NCI-H526 (cell line): ENCODE data around the gene MIS18BP1.
"Not testable (repeated sequence)": the region's sequence is repeated elsewhere in the genome, so short reads cannot be mapped to it uniquely, and the experiment has no call there.

ENCODE experiments used
- DNase-seq, 2 experiments: peaks; one replicate each; lab custom pipeline; 2025; lab: John Stamatoyannopoulos, UW

The MIS18BP1 gene

DNA sequence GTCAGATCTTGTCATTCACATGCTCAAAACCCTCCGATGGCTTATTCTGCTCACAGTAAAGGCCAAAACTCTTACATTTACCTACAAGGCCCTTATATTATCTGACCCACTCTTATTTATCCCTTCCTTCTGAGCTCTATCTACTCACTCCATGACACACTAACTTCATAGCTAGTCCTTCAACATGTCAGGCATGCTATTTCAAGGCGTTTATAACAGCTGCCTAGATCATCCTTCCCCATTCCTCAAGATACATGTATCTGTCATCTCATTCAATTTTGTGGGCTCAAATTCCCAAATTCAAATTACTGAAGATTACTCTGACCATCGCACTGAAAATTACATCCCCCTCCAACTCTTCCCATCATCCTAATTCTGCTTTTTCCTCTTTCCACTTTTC lies 6.9 kb downstream of the MIS18BP1 start:
- DNase-seq: no peak

DNA sequence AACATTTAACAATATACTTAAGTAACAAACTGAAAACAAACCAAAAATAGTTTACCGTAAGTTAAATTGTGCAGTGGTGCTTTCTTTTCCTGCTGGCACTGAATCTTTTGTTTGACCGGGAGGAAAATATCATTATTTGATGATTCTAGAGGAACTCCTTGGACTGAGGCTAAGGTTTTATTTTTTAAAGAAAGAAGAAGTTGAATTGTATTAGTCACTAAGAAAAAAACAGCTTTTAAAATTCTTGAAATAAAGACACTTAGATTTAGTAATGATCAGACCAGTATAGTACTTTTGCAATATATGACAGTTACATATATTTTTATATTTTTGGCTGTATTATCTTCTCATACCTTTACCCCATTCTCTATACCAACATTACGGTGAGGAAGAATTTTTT lies 10.3 kb downstream of the MIS18BP1 start:
- DNase-seq: no peak

DNA sequence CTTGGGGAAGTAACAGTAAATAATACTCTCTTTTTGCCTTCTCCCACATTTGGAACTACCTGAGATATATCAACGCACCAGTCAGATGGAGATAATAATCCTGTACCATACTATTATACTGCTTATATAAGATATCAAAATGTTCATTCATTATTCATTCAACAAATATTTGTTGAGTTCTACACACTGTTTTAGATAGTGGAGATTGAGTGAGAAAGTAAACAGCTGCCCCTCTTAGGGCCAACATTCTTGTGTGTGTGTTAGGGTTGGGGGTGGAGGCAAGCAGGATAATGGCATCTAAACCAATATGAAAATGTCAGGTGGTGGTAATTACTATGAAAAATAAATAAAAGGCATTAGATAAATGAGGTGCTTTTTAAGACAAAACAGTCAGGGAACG lies 14.0 kb downstream of the MIS18BP1 start:
- no peak for DNase-seq

DNA sequence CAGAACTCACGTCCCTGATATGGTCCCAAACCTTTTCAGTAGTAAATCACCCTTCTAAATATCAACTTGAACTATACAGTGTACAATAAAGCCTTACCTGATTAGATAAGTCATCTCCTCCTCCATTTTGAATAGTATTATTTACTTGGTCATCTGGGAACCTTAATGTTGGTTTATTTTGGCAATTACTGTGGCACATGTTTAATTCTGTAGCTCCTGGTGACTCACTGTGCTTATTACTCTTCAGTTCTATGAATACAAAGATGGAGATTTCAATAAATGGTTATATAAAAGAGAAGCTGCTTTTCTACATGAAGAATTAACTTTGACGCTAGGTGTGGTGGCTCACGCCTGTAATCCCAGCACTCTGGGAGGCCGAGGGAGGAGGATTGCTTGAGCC lies 25.4 kb downstream of the MIS18BP1 start:
- DNase-seq: no peak

DNA sequence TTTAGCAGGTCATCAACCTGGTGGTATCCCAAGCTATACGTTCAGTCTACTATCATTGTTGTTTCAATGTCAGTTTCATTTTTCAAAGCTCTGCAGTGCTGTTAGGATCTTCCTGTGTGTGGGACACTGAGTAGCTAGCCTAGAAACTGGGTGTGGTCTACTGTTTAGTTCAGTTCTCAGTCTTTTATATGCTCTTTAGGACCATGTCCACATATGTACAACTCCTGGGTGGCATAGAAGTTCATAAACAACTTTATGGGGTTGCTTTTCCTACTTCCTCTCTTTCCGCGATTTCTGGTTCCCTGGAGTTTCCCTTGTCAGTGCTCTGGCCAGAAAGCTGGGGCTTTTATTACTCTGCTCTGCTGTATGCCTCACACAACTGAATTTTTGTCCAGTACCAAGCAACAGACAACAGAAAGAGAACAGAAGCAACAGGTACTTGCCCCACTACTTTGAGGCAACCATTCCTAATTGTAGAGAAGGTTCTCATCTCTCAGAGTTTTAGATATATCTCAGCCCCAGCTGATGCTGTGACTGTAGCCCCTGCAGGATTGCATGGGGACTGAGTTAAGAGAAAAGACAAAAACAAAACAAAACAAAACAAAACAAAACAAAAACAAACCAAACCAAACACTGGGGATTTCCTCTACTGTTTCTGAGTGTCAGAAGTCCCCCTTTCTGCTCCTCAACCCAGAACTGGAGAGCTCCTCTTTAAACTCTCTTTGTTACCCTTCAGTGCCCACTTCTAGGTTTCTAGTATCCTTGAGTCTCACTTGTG lies 30.3 kb downstream of the MIS18BP1 start:
- no peak for DNase-seq

DNA sequence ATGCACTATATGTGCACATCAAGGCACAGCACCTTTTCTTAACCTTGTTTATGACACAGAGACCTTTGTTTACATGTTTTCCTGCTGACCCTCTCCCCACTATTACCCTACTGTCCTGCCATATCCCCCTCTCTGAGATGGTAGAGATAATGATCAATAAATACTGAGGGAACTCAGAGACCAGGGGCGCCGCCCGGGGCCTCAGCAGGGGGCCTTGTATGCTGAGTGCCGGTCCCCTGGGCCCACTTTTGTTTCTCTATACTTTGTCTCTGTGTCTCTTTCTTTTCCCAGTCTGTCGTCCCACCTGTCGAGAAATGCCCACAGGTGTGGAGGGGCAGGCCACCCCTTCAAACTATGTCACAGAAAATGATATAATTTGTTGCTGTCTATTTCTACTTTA lies 38.7 kb downstream of the MIS18BP1 start:
- DNase-seq: not testable (repeated sequence)

DNA sequence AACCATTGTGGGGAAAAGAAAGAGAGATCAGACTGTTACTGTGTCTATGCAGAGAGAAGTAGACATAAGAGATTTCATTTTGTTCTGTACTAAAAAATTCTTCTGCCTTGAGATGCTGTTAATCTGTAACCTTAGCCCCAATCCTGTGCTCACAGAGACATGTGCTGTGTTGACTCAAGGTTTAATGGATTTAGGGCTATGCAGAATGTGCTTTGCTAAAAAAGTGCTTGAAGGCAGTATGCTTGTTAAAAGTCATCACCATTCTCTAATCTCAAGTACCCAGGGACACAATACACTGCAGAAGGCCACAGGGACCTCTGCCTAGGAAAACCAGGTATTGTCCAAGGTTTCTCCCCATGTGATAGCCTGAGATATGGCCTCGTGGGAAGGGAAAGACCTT lies 39.3 kb downstream of the MIS18BP1 start:
- DNase-seq: not testable (repeated sequence)

DNA sequence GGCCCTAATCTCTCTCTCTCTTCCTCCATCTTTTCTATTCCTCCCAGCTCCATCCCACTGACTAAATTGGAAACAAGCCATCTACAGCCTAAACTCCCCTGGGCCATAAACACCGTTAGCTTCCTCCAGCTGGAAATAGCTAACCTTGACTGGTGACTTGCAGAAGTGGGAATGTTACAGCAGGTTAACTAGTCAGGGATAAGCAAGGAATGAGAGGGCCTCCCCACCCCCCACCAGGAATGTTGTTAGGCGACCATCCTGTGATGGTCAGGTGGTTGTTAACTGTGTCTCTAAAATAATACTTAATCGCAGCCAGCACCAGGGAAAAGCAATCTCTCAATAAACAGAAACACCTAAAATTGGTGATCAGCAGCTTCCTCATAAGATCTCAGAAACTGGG lies 40.8 kb downstream of the MIS18BP1 start:
- no peak for DNase-seq

DNA sequence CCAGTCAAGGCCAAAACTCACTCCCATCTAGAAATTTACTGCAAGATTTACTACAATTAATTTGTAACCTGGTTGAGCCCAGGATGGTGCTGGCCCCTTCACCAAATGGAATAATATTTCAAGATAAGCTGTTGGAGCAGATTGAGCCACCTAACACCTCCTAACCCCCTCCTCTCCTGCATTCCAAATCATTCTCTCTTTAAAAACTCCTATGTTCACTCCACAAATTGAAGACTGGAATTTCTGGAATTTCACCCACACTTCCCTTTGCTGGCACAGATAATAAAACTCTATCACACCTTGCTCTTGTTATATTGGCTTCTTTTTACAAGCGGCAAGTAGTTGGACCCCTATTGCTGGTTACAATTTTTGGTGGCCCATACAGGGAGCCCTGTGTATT lies 41.7 kb downstream of the MIS18BP1 start:
- DNase-seq: no peak

DNA sequence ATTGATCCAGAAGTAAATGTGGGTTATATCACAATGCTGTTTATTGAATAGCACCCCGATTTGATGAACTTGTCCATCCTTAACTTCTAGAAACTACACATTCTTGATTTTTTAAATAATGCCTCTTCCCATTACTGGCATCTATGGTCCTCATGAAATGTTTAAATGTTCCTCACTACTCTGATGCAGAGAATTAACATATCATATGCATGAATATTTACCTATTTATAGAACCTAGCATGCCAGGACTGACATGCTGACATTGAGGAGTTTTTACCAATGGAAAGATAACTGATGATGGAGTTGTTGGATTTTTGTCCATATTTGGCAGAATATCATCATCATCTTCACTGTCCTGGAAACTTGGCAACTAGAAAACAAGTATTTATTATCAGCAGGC lies 42.8 kb downstream of the MIS18BP1 start:
- no peak for DNase-seq

DNA sequence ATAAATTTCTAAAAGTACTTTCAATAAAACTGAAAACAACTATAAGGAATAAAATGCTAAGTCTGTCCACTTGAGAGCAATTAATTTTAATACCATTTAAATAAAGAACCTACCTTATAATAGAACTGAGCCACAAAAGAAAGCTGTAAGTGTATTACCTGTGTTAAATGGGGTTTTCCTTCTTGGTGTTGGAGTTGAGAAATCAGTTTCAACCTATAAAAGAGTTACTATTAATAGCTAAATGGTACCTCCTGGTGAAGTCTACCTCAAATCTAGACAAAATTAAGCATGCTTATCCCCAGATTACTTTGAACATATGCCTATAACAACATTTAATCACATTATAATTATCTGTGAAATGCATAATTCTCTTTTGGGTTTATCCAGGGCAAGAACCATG lies 48.8 kb downstream of the MIS18BP1 start:
- no peak for DNase-seq

DNA sequence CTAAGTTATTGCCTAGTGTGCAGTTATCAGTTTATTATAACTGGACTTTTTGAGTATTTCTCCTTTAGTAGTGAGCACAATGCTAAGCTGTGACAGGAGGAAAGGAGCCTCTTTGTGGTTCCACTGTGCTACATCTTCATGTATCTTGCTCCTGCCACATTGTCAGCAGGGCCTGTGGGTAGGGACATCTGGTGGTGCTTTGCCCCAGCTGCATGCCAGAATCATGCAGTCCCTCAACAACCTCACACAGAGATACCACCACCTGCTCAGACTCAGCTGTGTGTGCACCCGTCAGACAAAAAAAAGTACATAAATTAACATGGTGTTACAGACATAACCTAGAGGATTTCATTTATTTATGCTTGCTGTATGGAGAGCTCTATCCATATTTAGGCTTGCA lies 51.1 kb downstream of the MIS18BP1 start:
- peak in 1 of 2 experiments; percentile 0 for DNase-seq

DNA sequence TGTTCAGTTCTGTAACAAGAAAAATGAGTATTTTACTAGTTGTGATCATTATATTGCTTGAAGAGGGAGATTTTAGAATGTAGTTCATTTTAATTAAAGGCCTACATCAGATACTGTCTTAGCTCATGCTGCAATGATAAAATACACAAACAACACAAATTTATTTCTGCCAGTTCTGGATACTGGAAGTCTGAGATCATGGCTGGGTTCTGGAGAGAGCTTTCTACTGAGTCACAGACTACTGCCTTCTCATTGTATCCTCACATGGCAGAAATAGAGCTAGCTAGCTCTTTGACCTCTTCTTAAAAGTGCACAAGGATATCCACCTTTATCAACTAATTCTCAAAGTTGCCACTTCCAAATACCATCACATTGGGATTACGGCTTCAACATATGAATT lies 53.8 kb downstream of the MIS18BP1 start:
- no peak for DNase-seq

DNA sequence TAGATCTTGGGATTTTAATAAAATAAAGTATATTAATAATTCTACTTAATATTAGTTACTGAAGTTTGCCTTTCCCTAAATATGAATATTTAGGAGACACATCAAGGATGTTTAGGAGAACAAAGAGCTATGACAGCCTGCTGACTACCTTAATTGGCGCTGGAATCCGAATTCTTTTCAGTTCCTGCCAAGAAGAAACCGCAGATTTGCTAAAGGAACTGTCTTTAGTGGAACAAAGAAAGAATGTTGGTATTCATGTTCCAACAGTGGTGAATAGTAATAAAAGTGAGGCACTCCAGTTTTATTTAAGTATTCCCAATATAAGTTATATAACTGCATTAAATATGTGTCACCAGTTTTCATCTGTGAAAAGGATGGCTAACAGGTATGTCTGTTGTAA lies 54.5 kb downstream of the MIS18BP1 start:
- no peak for DNase-seq

DNA sequence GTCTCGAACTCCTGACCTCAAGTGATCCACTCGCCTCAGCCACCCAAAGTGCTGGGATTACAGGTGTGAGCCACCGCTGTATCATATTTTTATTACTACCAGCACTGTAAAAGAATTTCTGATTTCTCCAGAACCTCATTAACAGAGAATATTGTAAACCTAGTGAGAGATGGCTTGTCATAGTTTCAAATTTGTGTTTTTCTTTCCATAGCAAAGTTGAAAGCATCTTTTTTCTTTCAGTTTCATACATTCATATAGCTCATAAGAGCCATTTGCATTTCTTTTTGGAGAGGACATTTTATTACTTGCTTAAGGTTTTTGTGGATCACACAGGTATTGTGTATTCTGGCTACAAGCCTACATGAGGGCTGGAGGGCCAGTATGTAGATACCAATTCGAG lies 58.0 kb downstream of the MIS18BP1 start:
- DNase-seq: no peak

DNA sequence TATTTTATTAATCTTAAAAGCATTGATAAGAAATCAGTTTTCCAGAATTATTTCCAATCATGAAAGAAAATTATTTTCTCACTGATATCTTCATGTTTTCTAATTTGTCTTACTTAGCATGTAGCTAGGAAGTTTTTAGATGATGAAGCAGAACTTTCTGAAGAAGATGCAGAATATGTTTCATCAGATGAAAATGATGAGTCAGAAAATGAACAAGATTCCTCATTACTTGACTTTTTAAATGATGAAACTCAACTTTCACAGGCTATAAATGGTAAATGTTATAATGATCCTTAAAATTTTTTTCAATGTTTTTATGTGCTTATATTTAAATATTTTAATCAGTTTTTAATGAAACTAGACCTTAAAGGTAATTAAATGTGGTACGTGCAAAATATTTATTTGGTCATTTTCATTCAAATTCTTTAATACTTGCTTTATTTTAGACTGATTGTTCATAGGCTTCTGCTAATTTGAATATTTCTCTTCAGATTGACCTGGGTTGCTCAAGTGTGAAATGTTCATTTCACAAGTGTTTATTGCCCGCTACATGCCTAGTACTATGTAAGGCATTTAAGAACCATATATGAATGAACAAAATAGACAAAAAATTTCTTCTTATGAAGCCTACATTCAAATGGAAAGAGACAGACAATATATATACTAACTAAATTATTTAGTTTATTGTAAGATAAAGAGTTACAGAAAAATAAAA lies 67.7 kb downstream of the MIS18BP1 start:
- peak in 1 of 2 experiments; percentile 2 for DNase-seq

DNA sequence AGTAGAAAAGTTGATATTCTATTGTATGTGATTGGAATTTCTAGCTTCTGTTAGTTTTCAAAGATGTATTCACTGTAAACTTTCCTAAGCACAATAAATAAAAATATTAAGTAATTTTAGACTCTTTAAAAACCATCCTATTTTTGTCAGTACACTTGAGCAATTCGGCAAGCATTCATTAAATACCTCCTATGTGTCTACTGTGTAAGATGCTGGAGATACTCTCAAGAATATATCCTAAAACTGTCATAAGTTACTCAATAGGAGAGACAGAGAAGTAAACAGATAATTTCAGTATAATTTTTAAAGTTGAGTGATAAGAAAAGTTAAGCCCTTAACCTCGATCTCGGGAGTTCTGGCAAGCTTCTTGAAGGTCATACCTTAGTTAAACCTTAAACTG lies 71.2 kb downstream of the MIS18BP1 start:
- DNase-seq: no peak

DNA sequence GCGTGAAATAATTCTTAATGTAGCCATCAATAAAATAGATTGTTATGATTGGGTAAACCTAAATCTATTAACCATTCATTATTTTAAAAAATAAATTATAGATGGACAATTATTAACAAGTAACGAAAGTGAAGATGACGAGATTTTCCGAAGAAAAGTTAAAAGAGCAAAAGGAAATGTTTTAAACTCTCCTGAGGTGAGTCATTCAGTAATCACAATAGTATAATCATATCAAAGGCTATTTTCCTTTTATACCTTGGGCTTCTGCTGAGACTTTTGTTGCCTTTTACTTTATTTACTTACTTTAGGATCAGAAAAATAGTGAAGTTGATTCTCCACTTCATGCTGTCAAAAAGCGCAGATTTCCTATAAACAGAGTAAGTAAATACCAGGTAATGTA lies 71.7 kb downstream of the MIS18BP1 start:
- no peak for DNase-seq

DNA sequence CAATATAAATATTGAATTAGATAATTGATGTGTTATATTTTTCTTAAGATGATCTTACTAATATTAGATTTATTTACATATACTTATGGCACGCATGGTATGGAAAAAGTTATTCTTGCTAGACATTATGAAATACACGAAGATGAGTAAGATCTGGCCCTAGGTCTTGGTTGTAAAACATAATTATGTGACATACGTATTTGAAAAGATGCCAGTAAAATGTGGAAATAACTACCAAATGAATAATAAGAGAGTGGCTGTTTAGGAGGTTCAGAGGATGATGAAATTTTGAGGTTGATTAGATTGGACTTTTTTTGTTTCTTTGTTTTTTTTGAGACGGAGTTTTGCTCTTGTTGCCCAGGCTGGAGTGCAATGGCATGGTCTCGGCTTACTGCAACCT lies 75.9 kb downstream of the MIS18BP1 start:
- no peak for DNase-seq

DNA sequence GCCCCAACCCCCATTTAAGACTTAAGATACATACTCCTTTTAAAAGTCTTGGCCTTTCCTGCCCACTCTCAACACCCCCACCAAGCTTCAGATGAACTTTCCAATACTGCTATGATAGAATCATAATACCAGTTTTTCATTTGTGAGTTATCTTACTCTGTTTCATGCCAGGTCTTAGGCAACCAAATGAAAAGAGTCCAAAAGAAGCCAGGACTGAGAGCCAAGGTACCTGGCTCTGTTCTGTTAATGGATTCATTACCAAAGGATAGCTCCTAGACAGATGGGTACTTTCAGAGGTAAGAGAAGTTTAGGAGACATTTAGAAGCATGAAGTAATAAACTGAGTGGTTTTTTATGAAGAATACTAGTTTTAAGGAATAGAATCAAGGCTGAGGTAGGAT lies 83.1 kb downstream of the MIS18BP1 start:
- no peak for DNase-seq

DNA sequence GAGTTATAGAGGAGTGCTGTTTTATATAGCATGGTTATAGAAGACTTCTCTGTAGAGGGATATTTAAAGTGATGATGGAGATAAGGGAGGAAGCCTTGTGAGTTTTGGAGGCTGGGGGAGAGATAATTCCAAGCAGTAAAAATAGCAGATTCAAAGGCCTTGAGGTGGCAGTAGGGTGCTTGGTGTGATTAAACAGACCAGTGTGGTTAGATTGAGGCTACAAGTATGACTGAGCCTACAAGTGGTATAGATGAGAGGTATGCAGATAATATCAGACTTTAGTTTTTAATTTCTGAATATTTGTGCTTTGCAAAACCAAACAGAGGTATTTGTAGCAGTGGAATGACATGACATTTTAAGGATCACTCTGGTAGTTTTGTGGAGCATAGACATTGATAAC lies 96.9 kb downstream of the MIS18BP1 start:
- no peak for DNase-seq
